Amniotic epithelial cell (primary cell): ENCODE data around the gene SRM.
A peak's percentile ranks its signal among the peaks of the same experiment; 100 is the strongest.

ENCODE experiments used
- DNase-seq: peaks from one replicate; pipeline ENCODE4 v3.0.0-alpha.2; 2010; ENCODE audit warnings: low read depth

The SRM gene

GRCh38 chr1:11013160-11013531 is 46.7 kb downstream of the SRM start:
- DNase-seq, result peak; percentile 27

- DNase-seq, result peak; percentile 81
Measured at GRCh38 chr1:11012260-11013159, 47.3 kb downstream of the SRM start, which contains the start of gene TARDBP. TSS of gene TARDBP (plus strand) at chr1:11012654. CDS start at chr1:11013728, 1,074 bp downstream.
